GM10847 (cell line): Measurements from ENCODE around the gene GRHL1.

Source experiments
- POLR2A ChIP-seq: IDR thresholded peaks from 2 replicates; pipeline ENCODE4 v1.6.1; 2011; ENCODE audit not compliant: insufficient read length; ENCODE audit errors: extremely low read depth

Gene GRHL1

DNA sequence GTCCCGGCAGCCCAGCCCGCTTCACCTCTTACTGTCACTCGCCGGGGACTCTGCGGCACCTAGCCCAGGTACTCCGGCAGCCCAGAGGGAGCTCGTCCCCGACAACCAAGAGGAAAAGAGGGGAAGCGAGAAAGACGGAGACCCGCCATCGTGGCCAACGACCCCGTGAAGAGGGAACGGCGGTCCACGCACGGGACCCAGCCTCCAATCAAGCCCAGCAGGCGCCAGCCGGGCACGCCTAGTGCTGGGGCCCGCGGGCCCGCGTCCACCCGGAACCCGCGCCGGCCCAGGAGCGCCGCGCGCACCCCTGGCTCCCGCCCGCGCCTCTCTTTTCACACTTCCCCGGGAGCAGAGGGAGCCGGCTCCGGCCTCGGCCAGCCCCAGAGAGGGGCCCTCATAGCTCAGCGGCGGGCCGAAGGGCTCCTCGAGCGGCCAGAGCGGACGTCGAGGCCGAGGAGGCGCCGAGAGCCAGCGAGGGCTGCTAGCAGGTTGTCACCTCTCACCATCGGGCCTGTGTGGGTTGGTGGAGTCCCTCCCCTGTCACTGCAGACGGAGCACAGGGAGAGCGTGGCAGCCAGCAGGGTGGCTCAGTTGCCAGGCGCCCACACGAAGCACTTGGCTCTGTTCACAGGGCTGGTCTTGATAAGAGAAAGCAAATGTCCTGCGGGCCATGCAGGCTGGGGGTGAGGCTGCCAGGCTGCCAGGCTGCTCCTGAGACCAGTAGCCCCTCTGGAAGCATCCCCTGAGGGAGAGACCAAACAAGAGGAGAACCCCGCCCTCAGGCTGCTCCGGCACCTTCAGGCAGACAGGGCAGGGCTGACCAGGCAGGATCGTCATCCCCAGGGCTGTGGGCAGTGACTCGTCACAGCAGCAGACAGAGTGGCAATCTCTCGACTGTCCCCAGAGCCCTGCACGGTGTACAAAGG, 55.0 kb downstream of the GRHL1 start:
- TF ChIP-seq POLR2A, result no peak

DNA sequence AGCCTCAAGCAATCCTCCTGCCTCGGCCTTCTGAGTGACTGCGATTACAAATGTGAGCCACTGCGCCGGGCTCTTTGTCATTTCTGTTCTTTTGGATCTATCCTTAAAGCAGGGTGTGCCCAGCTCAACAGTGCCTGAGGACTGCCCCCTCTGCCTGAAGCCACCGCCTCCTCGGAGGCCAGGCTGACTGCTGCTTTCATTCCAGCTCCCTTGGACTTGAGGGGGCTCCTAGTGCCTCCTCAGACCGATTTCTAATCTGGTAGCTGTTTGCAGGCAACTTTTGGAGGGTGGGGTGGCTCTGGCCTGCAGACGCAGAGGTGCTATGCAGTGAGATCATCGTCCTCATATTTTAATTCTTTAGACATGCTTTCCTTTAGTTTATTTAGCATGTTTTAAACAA, 55.9 kb downstream of the GRHL1 start:
- no peak for TF ChIP-seq POLR2A

DNA sequence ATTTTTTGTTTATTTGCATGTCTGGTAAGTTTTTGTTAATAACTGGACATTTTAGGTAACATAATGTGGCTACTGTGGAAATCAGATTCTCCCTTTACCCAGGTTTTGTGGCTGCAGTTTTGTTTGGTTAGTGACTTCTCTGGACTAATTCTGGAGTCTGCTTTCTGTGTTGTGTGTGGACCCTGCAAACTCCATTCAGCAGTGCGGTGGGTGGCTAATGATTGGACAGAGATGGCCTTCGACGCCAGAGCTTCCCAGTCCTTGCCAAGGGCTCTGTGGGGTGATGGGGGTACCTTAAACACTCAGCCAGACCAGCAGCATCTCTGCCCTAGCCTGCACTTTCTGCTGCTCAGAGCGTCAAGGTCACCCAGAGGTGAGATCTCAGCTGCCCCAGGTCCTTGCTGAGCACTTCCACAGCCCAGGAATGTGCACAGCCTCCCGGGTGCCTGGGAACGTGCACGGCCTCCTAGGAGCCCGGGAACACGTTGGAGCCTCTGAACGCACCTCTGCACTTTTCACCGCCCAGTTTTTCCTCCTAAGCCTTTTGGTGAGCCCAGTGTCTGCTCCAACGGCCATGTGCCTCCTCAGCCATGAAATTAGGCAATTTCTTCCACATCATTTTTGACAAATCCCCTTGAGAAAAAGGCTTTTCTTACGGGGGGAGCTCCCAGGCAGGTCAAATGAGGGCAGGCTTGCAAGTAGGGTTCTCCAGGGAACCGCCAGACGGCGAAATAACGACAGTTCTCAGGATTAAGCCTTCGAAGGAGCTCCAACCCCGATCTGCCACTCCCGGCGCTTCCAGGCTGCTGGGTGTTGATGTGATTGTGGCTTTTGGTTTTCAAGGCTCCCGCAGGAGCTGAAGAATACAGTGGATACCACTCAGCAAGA, 56.7 kb downstream of the GRHL1 start:
- TF ChIP-seq POLR2A, result no peak

DNA sequence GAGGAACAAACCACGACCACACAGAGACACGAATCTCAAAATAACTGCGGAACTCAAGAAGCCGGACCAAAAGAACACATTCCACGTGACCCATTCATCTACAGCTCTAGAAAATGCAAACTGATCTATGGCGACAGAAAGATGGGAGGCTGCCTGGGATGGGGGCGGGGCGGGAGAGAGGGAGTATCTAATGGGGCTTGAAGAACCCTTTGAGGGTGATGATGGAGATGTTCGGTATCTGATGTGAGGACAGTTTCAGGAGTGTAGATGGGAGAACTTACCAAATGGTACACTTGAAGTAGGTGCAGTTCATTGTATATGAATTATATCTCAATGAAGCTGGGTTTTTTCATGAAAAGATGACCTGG, 57.3 kb downstream of the GRHL1 start:
- TF ChIP-seq POLR2A, result no peak

GRCh38 chr2:10009271-10009810, 57.8 kb downstream of the GRHL1 start:
- no peak for TF ChIP-seq POLR2A

GRCh38 chr2:10009811-10010781, 58.6 kb downstream of the GRHL1 start:
- TF ChIP-seq POLR2A, result no peak

DNA sequence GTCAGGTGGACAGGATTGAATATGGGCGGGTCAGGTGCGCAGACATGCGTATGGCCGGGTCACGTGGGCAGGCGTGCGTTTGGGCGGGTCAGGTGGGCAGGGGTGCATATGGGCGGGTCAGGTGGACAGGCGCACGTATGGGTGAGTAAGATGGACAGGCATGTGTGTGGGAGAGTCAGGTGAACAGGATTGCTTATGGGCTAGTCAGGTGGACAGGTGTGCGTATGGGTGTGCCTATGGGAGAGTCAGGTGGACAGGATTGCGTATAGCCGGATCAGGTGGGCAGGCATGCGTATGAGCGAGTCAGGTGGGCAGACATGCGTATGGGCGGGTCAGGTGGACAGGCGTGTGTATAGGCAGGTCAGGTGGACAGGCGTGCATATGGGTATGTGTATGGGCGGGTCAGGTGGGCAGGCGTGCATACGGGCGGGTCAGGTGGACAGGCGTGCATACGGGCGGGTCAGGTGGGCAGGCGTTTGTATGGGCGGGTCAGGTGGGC, 61.5 kb downstream of the GRHL1 start:
- no peak for TF ChIP-seq POLR2A

- no peak for TF ChIP-seq POLR2A
Measured at GRCh38 chr2:10014418-10015190, 63.1 kb downstream of the GRHL1 start.

DNA sequence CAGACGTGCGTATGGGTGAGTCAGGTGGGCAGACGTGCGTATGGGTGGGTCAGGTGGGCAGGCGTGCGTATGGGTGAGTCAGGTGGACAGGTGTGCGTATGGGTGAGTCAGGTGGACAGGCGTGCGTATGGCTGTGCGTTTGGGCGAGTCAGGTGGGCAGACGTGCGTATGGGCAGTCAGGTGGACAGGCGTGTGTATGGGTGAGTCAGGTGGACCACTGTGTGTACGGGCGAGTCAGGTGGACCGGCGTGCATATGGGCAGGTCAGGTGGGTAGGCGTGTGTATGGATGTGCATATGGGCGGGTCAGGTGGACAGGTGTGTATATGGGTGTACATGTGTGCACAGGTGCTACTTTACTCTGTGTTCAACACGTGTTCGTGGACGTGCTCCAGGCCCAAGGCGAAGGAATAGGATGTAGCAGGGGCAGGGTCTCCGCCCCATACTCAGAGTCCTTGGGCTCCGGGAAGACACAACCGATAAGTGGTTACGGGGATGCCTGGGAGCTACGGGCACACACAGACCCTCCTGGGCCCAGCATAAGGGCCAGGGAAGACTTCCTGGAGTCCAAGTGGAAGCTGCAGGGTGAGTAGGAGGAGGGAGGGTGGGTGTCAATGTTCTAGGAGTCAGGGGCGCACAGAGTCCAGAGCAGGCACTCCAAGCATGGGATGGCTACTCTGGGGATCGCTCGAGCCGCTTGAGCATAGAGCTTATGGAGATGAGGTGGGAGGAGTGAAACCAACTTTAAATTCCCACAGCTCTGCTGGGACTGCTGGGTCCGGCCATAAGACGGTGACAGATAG, 64.7 kb downstream of the GRHL1 start:
- no peak for TF ChIP-seq POLR2A

GRCh38 chr2:10016802-10017258, 65.3 kb downstream of the GRHL1 start:
- no peak for TF ChIP-seq POLR2A

DNA sequence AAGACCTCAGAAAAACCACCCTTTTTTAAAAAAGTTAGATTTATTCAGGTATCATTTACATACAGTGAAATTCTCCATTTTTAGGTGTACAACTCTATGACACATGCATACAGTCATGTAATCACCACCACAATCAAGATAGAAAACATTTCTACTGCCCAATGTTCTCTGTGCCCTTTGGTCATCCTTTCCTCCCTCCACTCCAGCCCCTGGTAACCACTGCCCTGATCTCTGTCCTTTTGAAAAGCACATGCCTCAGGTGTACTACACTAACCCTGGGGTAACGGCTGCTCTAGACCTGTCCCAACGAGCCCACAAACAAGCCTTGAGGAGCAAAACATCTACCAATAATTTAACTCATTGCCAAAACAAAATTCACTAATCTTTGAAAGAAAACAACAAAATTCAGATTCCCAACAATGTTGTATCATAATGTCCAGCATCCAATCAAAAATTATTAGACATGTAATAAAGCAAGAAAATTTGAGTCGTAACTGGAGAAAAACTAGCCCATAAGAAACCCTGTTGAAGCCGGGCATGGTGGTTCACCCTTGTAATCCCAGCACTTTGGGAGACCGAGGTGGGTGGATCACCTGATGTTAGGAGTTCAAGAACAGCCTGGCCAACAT, 65.9 kb downstream of the GRHL1 start:
- no peak for TF ChIP-seq POLR2A

- no peak for TF ChIP-seq POLR2A
Measured at GRCh38 chr2:10019174-10019573, 67.7 kb downstream of the GRHL1 start.
